GM18511 (cell line): ENCODE measurements around the gene MYO1E.

ENCODE experiments used
- ATAC-seq: cut with Tn5 transposase; IDR thresholded peaks from one replicate; pipeline ENCODE4 v1.9.1; 2021; ENCODE audit warnings: mild to moderate bottlenecking, moderate library complexity; ENCODE audit not compliant: unreplicated experiment

The MYO1E gene

DNA sequence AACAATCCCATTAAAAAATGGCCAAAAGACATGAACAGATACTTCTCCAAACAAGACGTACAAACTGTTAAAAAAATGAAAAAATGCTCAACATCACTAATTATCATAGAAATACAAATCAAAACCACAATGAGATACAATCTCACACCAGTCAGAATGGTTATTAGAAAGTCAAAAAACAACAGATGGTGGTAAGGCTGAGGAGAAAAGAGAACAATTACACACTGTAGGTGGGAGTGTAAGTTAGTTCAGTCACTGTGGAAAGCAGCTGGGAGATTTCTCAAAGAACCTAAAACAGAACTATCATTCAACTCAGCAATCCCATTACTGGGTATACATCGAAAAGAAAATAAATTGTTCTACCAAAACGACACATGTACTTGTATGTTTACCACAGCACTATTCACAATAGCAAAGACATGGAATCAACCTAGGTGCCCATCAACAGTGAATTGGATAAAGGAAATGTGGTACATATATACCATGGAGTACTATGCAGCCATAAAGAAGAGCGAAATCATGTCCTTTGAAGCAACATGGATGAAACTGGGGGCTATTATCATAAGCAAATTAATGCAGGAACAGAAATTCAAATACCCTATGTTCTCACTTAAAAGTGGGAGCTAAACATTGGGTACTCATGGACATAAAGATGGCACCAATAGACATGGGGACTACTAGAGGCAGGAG lies 51.5 kb downstream of the MYO1E start:
- ATAC-seq, result no peak

DNA sequence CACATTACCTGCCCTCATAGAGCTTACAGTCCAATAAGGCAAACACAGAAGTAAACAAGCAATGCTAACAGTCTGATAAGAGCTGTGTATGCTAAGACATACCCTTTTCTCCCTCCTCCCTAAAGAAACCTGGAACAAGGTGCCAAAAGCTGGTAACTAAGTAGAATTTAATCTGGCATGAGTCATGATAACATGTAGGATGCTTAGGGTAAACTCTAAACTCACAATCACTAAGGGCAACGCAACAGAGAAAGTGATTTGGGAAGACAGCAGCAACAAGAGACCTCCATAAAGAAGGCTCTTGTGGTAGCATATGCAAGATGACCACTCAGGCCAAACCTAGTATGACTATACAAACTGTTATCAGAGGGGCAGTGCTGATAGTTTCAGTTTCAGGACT lies 55.5 kb downstream of the MYO1E start:
- ATAC-seq, result no peak

DNA sequence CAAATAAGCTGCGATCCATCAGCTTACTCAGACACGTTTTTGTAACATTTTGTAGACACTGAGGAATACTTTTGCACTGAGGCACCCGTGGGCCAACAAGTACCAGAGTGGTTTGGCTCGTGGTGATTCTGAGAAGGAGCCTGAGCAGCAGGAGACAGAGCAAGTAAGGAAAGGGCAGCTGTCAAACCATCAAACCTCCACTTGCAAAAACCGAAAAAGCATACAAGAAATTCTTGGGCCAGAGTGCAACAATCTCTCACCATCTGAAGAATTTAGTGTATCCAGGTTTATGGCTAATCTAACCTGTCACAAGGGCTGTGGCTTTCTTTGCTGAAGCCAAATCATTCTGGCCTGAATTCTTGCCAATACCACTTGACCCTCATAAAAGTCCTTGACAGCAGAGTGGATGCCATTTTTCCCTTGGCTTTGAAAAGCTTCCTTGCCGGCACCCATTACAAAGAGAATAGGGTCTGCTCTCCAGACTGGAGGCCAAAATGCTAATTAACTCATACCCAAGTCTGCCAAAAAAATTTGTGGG lies 56.7 kb downstream of the MYO1E start:
- ATAC-seq, result no peak

DNA sequence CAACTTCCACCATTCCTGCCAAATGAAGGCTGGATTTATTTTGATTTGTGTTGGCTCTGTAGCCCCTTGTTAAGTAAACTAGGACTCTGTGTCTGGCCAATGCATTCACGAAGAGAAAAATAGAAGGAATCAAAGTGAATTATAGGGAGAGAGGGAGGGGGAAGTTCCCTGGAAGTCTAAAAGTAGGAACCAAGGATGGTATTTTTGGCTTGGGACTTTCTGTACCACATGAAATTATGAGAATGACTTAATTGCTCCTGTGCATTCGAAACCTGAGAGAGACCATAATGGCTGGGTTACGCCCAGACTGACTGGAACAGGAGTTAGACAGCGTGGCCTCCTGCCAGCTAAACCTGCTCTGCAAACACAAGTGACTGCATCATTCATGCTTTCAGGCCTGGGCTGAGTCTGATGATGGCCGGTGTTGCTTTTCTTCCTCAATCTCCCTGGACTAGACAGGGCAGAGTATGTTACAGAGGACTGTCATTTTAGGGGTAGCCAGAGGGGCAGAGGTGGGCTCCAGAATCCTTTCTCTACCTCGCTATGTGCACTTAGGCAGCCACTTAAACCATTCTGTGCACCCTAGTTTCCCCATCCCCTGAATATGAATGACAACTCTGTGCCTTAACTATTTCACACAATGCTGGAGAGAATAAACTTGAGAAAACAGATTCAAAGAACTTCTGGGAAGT lies 58.9 kb downstream of the MYO1E start:
- ATAC-seq, result peak; percentile 86

DNA sequence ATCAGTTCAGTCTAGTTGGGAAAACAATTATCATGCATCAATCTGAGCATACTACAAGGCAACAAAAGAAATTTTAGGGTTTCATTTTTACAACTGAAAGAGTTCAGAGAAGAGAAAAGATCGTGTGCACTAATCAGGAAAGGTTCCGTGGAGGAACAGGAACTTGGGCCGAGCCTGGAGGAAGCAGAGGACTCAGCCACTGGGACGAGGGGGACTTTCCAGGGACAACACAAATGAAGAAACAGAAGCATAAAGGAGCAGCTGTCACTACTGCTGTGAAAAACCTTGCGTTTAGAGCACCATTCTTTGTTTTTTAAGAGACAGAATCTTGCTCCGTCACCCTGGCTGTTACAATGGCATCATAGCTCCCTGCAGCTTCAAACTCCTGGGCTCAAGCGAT lies 60.5 kb downstream of the MYO1E start:
- ATAC-seq, result no peak

DNA sequence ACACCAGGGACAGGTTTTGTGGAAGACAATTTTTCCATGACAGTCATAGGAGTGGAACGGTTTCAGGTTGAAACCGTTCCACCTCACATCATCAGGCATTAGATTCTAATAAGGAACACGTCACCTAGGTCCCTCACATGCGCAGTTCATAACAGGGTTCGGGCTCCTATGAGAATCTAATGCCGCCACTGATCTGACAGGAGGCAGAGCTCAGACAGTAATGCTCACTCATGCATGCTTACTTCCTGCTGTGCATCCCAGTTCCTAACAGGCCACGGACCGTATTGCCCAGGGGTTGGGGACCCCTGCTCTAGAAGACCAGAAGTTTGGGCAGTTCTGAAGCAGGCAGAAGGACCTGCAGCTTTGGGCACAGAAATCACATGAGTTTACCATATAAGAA lies 61.5 kb downstream of the MYO1E start:
- ATAC-seq, result no peak

DNA sequence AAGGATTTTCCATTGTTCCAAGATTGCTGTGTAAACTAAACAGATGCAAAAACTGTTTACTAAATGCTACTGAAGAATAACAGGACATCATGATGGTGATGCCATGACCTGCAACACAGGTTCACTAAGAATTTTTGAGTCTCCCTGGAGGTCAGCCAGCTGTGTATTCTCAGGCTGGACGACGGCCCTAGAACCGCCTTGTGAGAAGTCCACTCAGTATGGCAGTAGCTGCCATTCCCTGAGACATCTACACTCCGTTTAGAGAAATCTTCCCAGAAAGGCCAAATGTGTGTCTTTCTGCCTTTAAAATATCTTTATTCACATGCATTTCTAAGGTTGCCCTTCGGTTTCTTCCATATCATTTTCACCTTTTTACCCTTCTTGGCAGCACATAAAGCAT lies 63.3 kb downstream of the MYO1E start:
- no peak for ATAC-seq

DNA sequence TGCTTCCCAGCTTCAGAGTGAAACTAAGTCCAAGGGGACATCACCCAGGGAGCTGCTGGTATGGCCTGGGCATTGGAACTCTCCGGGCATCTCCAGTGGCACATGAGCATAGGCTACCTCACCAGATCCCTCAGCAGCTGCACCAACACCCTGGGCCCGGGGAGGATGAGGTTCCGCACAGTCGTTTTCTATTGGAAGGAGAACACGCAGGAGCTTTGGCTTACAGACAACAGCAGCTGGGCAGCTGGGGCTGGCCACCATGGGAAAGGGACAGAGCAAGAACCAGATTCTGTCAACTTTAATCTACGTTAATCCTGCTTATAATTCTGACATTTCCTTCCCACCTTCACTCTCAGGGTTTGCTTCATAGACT lies 65.5 kb downstream of the MYO1E start:
- ATAC-seq, result no peak

DNA sequence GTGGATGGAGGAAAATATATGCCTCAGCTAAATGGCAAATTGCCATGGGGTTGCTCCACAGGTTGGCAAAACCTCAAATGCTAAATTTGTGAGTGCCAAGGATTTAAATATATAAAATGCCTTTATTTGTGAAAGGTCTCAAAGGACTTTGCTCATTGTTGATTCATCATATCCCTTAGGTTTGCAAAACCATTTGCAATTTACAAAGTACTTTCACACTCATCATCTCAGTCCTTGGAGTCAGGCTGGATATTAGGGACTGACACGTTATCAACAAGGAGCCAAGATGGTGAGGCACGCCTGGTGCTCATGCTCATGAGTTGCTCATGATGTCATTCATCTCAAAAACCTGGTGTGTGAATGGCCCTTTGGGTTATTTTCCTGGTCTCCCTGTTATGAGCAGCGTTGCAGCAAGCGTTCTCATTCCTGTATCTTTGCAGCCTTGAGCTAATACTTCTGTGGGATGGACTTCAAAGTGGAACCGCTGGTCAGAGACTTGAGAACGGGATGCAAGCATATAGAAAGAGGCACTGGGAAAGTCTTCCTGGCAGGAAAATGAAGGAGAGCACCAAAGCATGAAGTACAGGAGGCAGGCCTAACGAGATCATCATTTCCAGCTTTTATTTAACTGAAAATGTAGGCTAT lies 66.0 kb downstream of the MYO1E start:
- no peak for ATAC-seq

DNA sequence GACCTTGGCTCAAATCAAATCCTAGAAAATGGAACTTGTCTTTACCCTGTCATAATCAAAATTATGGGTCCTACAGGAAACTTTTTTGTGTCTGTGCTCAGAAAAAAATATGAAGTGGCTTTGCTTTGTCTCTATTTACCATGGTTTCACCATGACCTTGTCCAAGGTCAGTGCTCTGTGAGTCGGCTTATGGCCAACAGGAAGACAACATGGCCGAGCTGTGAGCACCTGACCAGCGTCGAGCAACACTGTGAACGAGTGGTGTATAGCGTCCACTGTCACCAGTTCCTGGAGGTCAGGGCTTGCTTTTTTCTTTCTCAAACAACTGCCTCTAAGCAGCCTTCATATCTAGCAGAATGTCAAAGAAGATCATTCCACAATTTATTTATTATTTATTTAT lies 67.9 kb downstream of the MYO1E start:
- no peak for ATAC-seq

DNA sequence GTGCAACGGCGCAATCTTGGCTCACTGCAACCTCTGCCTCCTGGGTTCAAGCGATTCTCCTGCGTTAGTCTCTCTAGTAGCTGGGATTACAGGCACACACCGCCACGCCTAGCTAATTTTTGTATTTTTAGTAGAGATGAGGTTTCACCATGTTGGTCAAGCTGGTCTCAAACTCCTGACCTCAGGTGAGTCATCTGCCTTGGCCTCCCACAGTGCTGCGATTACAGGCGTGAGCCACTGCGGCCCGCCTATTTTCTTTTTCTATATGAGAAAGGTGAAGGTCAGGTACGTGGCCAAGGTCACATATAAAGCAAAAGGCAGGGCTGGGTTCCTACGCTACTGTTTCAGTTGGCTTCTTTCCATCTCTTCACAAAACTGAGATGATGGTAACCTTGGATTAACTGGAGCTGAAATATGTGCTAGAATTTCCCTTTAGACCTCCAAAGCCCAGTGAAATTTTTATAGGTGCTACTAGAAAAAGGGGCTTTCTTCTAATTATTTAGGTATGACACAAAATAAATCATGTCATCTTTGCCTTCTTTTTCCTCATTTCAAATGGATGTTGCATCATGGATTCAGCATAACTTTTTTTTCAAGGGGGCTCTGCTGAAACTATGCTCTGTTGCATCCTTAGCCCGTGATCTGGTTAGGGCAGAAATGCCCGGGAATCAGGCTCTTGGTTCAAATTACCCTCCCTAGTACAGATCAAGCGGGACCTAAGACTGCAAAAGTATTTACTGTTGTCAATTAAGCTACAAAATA lies 68.5 kb downstream of the MYO1E start:
- ATAC-seq, result peak; percentile 51

DNA sequence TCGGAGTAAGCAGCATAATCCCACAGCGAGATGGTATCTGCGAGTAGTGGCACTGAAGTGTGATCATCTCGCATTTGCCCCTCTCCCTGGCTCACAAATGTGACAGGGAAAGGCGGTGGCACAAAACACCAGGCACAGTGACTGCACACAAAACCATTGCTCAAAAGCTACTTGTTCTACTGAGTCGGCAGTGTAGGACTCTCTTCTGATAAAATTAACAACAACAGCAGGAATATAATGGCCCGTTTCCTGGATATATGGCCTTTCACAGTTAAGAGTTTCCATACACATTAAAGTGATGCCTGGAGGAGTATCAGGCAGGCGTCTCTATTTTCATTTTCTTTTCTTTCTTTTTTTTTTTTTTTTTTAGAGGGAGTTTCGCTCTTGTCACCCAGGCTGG lies 69.0 kb downstream of the MYO1E start:
- no peak for ATAC-seq

DNA sequence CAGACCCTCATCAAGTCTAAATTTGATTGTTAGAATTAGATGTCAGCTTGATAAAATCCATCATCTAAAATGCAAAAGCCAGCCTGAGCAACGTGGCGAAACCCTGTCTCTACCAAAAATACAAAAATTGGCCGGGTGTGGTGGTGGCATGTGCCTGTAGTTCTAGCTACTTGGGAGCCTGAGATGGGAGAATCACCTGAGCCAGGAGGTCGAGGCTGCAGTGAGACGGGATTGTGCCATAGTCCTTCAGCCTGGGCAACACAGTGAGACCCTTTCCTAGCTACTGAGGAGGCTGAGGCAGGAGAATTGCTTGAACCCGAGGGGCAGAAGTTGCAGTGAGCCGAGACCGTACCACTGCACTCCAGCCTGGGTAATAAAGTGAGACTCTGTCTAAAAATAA lies 69.5 kb downstream of the MYO1E start:
- no peak for ATAC-seq

DNA sequence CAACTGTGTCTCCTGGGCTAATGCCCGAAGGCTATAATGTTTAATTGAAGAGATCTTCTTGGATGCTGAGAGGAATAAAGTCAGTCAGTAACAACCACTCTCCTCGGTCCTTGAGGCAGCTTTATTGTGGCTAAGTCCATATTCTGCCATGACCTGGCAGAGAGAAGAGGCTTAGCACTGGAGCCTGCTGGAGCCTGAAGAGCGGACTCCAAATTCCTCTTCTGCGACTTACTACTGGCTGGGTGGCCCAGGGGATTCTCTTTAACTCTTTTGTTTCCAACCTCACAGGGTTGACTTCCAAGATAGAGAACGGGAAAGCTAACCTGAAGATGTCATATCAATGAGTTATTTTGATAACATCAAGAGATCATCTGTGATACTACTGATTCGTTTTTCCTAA lies 71.1 kb downstream of the MYO1E start:
- no peak for ATAC-seq

DNA sequence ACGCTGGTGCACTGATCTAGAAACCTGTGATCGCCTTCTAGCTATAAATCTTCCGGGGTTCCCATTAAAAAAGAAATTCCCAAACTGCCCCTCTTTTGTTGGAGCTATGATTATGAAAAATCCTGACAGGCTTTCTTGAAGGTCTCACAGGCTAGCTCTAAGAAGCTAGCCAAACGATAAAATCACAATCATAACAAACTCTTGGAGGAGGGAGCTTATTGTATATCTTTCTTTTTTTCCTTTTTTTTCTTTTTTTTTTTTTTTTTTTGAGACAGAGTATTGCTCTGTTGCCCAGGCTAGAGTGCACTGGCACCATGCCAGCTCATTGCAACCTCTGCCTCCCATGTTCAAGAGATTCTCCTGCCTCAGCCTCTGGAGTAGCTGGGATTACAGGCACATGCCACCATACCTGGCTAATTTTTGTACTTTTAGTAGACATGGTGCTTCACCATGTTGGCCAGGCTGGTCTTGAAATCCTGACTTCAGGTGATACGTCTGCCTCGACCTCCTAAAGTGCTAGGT lies 72.0 kb downstream of the MYO1E start:
- no peak for ATAC-seq

DNA sequence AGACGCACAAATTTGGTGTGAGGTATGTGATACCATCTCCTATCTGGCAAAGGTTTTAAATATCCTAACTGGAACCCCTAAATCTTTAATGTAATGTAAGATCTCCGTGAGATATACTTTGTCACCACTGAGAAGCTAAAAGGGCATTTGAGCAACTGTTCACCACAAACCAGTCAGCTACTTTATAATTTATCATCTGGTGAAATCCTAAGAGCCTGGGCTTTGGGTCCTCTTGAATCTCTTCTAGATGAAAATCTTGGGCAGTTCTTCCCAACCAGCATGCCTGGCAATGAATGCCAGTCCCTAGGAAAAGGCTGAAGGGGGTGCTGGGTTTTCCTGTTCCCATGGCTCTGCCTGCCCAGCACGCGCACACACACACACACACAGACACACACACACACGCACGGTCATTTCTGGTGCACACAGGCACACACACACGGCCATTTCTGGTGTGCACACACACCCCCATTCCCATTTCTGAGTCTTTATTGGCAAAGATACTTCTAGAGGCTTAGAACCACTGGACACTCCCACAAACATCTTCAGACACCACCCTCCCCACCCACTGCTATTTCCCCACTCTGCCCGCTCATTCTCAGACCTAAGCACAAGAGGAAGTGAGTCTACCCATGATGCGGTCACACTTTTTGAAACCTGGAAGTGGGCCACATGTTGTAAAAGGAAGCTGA lies 72.6 kb downstream of the MYO1E start:
- peak; percentile 60 for ATAC-seq

DNA sequence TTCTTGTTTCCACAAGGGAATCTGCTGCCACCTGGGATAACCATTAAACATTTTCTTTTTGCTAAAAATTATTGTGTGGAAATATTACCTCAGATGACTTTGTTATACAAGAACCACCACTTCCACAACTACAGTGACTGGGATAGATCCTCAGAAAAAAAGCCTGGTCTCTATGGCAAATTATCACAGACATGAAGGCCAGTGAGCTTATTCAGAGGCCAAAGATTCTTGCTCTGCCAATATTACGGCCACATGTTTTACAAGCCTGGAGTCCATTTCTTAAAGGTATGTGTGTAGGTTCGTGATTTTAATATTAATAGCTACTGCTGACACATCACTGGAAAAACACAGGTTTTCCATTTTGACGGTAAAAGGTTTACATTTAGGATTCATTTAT lies 73.8 kb downstream of the MYO1E start:
- no peak for ATAC-seq

DNA sequence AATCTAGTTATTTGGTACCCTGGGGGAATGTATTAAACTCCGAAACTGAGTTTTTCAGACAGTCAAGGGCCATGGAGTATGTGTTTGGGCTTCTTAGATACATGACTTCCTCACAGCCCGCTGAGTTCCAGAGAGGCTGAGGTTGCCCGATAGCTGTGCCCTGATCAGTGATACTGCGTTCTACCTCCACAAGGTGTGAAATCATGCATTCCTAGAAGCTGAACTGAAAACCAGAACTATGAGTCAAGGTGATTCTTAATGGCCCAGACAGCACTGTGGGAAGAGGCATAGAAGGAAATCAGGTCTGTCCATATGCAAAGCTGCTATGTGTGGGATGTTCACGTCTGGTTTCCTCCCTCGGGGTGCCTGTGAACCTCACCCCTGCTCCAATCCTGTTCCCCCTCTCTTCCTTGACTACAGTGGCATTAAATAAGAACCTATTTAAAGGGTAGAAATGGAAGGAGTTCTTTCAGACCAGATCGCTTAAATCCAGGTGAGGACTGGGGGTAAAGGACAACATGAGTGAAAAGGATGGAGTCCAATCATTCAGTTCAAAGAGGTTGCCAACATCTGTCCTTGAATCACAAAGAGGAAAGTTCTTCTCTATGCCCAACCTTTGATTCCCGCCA lies 74.3 kb downstream of the MYO1E start:
- peak; percentile 79 for ATAC-seq

DNA sequence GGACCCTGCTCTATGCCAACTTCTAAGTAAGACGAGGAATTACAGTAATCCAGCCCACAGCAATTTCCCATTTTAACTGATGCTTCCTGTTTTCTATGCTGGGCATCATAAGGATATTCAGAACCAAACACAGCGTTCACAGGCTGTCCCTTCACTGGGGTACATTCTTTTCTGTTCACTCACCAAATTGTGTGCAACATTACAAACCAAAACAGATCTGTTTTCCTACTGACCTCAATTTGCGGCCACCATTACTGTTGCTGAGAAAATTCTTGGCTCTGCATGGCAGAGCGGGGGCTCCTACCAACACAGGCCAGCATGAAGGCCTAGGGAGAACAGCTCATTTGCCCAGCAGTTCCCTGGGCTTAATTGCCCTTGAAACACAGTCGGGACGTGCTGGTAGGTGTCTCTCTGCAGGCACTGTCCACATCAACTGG lies 76.5 kb downstream of the MYO1E start:
- ATAC-seq, result no peak
